ENCODE data around the gene TMEM240.
"Not testable (repeated sequence)": the region's sequence is repeated elsewhere in the genome, so short reads cannot be mapped to it uniquely, and the experiment has no call there.

TMEM240 gene

GRCh38 chr1:1536938-1537546 lies 3.4 kb downstream of the TMEM240 start:
- peaks cover 30% of the 10 kb centered on the region for H3K36me3 ChIP-seq
- no peak overlapping the region for H3K27ac ChIP-seq
- H3K4me3 ChIP-seq (ENCODE audit: low read depth in 1 of 2, low read length in 1 of 2) = no peak overlapping the region
- peaks cover 0 to 6% of the 10 kb centered on the region in 2 experiments for H3K4me1 ChIP-seq (ENCODE audit: control insufficient read depth in 1 of 2, insufficient read depth in 1 of 2, low read depth in 1 of 2, low read length in 1 of 2)
- peaks cover 36% of the 10 kb centered on the region for H3K27me3 ChIP-seq
- no peak for TF ChIP-seq CTCF (IDR thresholded peaks at IDR 0.05)
- H3K9me3 ChIP-seq = no peaks in the 10 kb centered on the region

- peaks cover 32% of the 10 kb centered on the region for H3K27me3 ChIP-seq
- no peaks in the 10 kb centered on the region for H3K9me3 ChIP-seq
- H3K36me3 ChIP-seq = peaks cover 22% of the 10 kb centered on the region
- TF ChIP-seq CTCF (IDR thresholded peaks at IDR 0.05) = no peak
- no peak overlapping the region for H3K27ac ChIP-seq
- peaks cover 0 to 6% of the 10 kb centered on the region in 2 experiments for H3K4me1 ChIP-seq (ENCODE audit: control insufficient read depth in 1 of 2, insufficient read depth in 1 of 2, low read depth in 1 of 2, low read length in 1 of 2)
- H3K4me3 ChIP-seq (ENCODE audit: low read depth in 1 of 2, low read length in 1 of 2) = no peak overlapping the region
Measured at GRCh38 chr1:1536019-1536937, 4.1 kb downstream of the TMEM240 start.

GRCh38 chr1:1535201-1536018 lies 5.0 kb downstream of the TMEM240 start:
- no peaks in the 10 kb centered on the region for H3K9me3 ChIP-seq
- H3K36me3 ChIP-seq = peaks cover 15% of the 10 kb centered on the region
- H3K27me3 ChIP-seq = peaks cover 23% of the 10 kb centered on the region
- H3K4me3 ChIP-seq (ENCODE audit: low read depth in 1 of 2, low read length in 1 of 2) = no peak overlapping the region
- peaks cover 0 to 1% of the 10 kb centered on the region in 2 experiments for H3K4me1 ChIP-seq (ENCODE audit: control insufficient read depth in 1 of 2, insufficient read depth in 1 of 2, low read depth in 1 of 2, low read length in 1 of 2)
- no peak for TF ChIP-seq CTCF (IDR thresholded peaks at IDR 0.05)
- no peak overlapping the region for H3K27ac ChIP-seq

GRCh38 chr1:1534401-1535154 lies 5.8 kb downstream of the TMEM240 start:
- Histone ChIP-seq H3K4me1 (ENCODE audit: control insufficient read depth in 1 of 2, insufficient read depth in 1 of 2, low read depth in 1 of 2, low read length in 1 of 2) (no peaks in the 10 kb centered on the region), H3K9me3 (no peaks in the 10 kb centered on the region), H3K27ac (no peak overlapping the region), H3K27me3 (peaks cover 15% of the 10 kb centered on the region), H3K4me3 (ENCODE audit: low read depth in 1 of 2, low read length in 1 of 2) (no peak overlapping the region), H3K36me3 (peaks cover 15% of the 10 kb centered on the region)
- no peak for TF ChIP-seq CTCF (IDR thresholded peaks at IDR 0.05)

GRCh38 chr1:1533894-1534291 lies 6.5 kb downstream of the TMEM240 start:
- H3K36me3 ChIP-seq = peaks cover 15% of the 10 kb centered on the region
- not testable (repeated sequence) for H3K9me3 ChIP-seq; H3K27ac ChIP-seq; H3K4me1 ChIP-seq (ENCODE audit: control insufficient read depth in 1 of 2, insufficient read depth in 1 of 2, low read depth in 1 of 2, low read length in 1 of 2); H3K27me3 ChIP-seq; H3K4me3 ChIP-seq (ENCODE audit: low read depth in 1 of 2, low read length in 1 of 2)

- H3K4me3 ChIP-seq (ENCODE audit: low read depth in 1 of 2, low read length in 1 of 2); H3K27me3 ChIP-seq; H3K4me1 ChIP-seq (ENCODE audit: control insufficient read depth in 1 of 2, insufficient read depth in 1 of 2, low read depth in 1 of 2, low read length in 1 of 2); H3K9me3 ChIP-seq; H3K27ac ChIP-seq: not testable (repeated sequence)
- H3K36me3 ChIP-seq = peaks cover 19% of the 10 kb centered on the region
Measured at GRCh38 chr1:1533176-1533893, 7.1 kb downstream of the TMEM240 start.
